Upper lobe of left lung (tissue), 4 donors: ENCODE data around the gene CRYBG2.

Experiments
- CTCF ChIP-seq, 6 experiments: fragments of 450-650 bp in 4 of 6; fragments of 200-600 bp in 2 of 6; sonication (generic) in 2 of 6; IDR thresholded peaks; one replicate each; pipeline ENCODE4 v1.5.1; 2016 to 2019; ENCODE audit warnings: antibody characterized with exemption in 6 of 6
- EP300 ChIP-seq, 4 donors: sonication (generic); formaldehyde crosslinking; IDR thresholded peaks; one replicate each; pipeline ENCODE4 v1.5.1; 2017; ENCODE audit warnings: antibody characterized with exemption in 4 of 4, control low read depth in 2 of 4
- POLR2A ChIP-seq, 4 donors: fragments of 450-650 bp; IDR thresholded peaks; one replicate each; pipeline ENCODE4 v1.5.1; 2016 to 2017; ENCODE audit warnings: antibody characterized with exemption in 4 of 4, mild to moderate bottlenecking in 2 of 4
- POLR2AphosphoS5 ChIP-seq, 2 donors: sonication (generic); formaldehyde crosslinking; IDR thresholded peaks; one replicate each; pipeline ENCODE4 v1.5.1; 2017; ENCODE audit warnings: antibody characterized with exemption in 2 of 2

- TF ChIP-seq CTCF (IDR thresholded peaks at IDR 0.05), result no peak
- TF ChIP-seq POLR2A (IDR thresholded peaks at IDR 0.05), result no peak
- TF ChIP-seq POLR2AphosphoS5 (IDR thresholded peaks at IDR 0.05), result no peak
- TF ChIP-seq EP300 (IDR thresholded peaks at IDR 0.05), result no peak
Measured at GRCh38 chr1:26338670-26339069, 15.3 kb downstream of the CRYBG2 start.
